GM18505 (cell line): ENCODE measurements around the gene ZBTB44.
A peak's percentile ranks its signal among the peaks of the same experiment; 100 is the strongest.
"Not testable (repeated sequence)": the region's sequence is repeated elsewhere in the genome, so short reads cannot be mapped to it uniquely, and the experiment has no call there.

Source experiments
- ATAC-seq: cut with Tn5 transposase; IDR thresholded peaks from one replicate; pipeline ENCODE4 v1.9.1; 2021; ENCODE audit not compliant: unreplicated experiment
- POLR2A ChIP-seq: IDR thresholded peaks from 4 replicates; pipeline ENCODE4 v1.6.1; 2011; ENCODE audit warnings: borderline replicate concordance; ENCODE audit not compliant: insufficient read depth, insufficient read length; ENCODE audit errors: extremely low read depth

Gene ZBTB44

GRCh38 chr11:130314750-130315285 lies at the start of gene ZBTB44:
TSS of gene ZBTB44 (minus strand) at chr11:130314917. CDS start at chr11:130261873, 53,044 bp downstream.
- peak; percentile 62 for ATAC-seq
- peak; percentile 75 for TF ChIP-seq POLR2A

DNA sequence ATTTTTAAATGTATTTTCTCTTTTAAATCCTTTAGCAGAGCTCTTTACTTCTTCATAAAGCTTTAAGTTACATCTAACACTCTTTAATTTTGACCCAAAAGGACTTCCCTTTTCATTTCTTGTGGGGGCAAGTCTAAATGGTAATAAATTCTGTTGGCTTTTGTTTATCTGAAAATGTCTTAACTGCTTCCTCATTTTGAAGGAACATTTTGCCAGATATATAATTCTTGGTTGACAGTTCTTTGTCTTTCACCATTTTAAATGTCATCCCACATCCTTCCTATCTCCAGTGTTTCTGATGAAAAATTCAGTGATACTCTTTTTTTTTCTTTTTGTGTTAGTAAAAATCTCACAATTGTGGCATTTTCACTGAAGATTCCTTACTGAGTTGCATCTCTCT lies 44.7 kb upstream of the ZBTB44 start:
- no peak for TF ChIP-seq POLR2A
- no peak for ATAC-seq

- no peak for ATAC-seq
- no peak for TF ChIP-seq POLR2A
These were observed 43.7 kb upstream of the ZBTB44 start for GRCh38 chr11:130358398-130358797.

DNA sequence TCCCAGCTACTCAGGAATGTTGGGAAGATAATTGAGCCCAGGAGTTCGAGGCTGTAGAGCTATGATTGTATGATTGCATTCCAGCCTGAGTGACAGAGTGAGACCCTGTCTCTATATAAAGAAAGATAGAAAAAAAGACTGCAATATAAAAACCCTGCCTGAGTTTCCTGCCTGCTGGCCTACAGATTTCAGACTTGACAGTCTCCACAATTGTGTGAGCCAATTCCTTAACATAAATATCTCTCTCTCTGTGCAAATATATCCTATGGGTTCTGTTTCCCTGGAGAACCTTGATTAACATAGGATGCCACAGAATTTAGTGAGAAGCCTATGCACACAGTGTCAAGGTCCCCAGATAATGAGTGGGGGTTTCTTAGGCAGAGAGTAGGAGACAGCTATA lies 32.5 kb upstream of the ZBTB44 start:
- TF ChIP-seq POLR2A, result no peak
- ATAC-seq, result no peak

DNA sequence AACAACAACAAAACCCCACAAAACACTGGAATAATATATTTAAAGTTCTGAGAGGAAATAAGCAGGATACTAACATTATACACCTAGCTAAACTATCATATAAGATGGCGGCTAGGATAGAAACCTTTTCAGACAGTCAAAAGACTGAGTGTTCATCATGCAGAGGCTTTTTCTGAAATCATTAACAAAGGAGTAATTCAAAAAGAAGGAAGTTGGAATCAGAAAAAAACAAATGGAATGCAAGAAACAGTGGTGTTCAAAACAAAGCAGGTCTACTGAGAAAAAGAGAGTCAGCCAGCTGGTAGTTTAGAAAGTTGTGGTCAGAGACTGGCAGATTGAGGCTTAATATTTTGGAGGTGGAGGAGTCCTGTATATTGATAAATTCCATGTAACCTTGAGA lies 30.1 kb upstream of the ZBTB44 start:
- no peak for TF ChIP-seq POLR2A
- no peak for ATAC-seq

GRCh38 chr11:130340671-130341319 lies 26.1 kb upstream of the ZBTB44 start:
- TF ChIP-seq POLR2A, result no peak
- ATAC-seq, result no peak

DNA sequence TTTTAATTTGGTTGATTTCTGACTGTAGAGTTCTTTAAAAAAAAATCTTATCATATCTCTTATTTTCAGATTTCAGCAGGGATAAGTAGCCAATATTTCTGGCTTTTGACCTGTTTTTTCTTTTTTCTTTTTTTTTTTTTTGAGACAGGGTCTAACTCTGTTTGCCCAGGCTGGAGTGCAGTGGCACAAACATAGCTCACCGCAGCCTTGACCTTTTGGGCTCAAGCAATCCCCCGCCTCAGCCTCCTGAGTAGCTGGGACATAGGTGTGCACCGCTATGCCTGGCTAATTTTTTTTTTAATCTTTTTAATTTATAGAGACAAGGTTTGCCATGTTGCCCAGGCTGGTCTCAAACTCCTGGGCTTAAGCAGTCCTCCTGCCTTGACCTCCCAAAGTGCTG lies 23.9 kb upstream of the ZBTB44 start:
- TF ChIP-seq POLR2A, result no peak
- ATAC-seq, result no peak

- no peak for ATAC-seq
- no peak for TF ChIP-seq POLR2A
These were observed 22.8 kb upstream of the ZBTB44 start for GRCh38 chr11:130337281-130338089.

DNA sequence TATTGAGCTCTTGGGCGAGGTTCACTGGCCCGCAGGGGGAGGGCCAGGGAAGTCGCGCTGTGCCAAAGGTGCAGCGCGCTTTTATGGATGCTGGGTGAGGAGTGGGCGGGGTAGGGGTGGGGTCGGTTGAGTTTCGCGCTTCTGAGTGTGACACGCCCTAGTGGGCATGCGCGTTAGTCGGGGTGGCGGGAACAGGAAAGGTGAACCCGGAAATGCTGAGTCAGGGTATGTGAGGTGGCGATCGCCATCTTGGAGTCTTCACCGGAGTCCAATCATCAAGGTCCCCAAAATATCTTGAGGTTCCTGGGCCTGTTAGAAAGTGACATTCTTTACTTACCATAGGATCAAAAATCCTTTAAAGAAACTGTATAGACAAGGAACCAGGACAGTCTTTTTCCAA lies 16.7 kb upstream of the ZBTB44 start:
- ATAC-seq, result not testable (repeated sequence)

GRCh38 chr11:130330101-130330684 lies 15.5 kb upstream of the ZBTB44 start:
- no peak for TF ChIP-seq POLR2A
- no peak for ATAC-seq

GRCh38 chr11:130328420-130328819 lies 13.7 kb upstream of the ZBTB44 start:
- no peak for TF ChIP-seq POLR2A
- ATAC-seq, result no peak

DNA sequence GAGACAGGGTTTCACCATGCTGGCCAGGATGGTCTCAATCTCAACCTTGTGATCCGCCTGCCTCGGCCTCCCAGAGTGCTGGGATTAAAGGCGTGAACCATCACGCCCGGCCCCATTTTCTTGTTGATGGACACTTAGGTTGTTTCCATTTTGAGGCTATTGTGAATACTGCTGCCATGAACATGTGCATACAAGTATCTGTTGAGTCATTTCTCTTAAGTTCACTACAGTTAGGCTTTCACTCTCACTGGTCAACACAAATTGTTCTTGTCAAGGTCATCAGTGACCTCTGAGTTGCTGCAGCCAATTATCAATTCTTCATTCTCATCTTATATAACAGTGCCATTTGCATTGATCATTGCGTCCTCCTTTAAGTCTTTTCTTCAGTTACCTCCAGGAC lies 13.0 kb upstream of the ZBTB44 start:
- ATAC-seq, result no peak
- no peak for TF ChIP-seq POLR2A

DNA sequence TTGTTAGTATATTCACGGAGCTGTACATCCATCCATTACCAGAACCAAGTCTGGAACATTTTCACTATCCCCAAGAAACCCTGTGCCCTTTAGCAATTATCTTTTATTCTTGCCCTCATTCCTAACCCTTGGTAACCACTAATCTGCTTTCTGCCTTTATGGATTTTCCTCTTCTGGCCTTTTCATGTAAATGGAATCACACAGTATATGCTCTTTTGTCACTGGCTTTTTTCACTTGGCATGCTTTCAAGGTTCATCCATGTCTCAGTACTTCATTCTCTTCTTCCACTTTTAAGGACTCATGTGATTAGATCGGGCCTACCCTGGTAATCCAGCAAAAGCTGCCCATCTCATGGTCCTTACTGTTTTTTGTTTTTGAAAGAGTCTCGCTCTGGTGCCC lies 11.0 kb upstream of the ZBTB44 start:
- ATAC-seq, result no peak
- TF ChIP-seq POLR2A, result no peak
